IMR-90 (cell line): ENCODE data around the gene ADCYAP1R1.

Experiments
- CEBPB ChIP-seq: IDR thresholded peaks from 2 replicates; pipeline ENCODE4 v1.6.1; 2012; ENCODE audit warnings: low read depth, low read length, improper control_type of control experiment
- CHD1 ChIP-seq: IDR thresholded peaks from 2 replicates; pipeline ENCODE4 v1.6.1; 2012; ENCODE audit warnings: low read depth, low read length, improper control_type of control experiment
- MAZ ChIP-seq: IDR thresholded peaks from 2 replicates; pipeline ENCODE4 v1.6.1; 2012; ENCODE audit warnings: low read depth, mild to moderate bottlenecking, low read length, improper control_type of control experiment, moderate library complexity, borderline replicate concordance
- NFE2L2 ChIP-seq: fragments of 150-350 bp; IDR thresholded peaks from 2 replicates; pipeline ENCODE4 v1.6.1; 2016; ENCODE audit warnings: low read depth, mild to moderate bottlenecking, low read length
- POLR2A ChIP-seq: IDR thresholded peaks from 2 replicates; pipeline ENCODE4 v1.6.1; 2012; ENCODE audit warnings: mild to moderate bottlenecking, low read depth, low read length
- RAD21 ChIP-seq: IDR thresholded peaks from 2 replicates; pipeline ENCODE4 v1.6.1; 2012; ENCODE audit warnings: low read length, improper control_type of control experiment
- RCOR1 ChIP-seq: IDR thresholded peaks from 2 replicates; pipeline ENCODE4 v1.6.1; 2012; ENCODE audit warnings: mild to moderate bottlenecking, low read length, improper control_type of control experiment; ENCODE audit not compliant: insufficient replicate concordance
- RFX5 ChIP-seq: IDR thresholded peaks from 2 replicates; pipeline ENCODE4 v1.8.0; 2012; ENCODE audit warnings: low read depth, mild to moderate bottlenecking, low read length, moderate library complexity
- SMC3 ChIP-seq: fragments of 150-350 bp; IDR thresholded peaks from 2 replicates; pipeline ENCODE4 v1.6.1; 2016; ENCODE audit warnings: low read depth, mild to moderate bottlenecking, antibody characterized with exemption, low read length, moderate library complexity
- TF ChIP-seq, protein P1 (sequence below): conservative IDR thresholded peaks from 2 replicates; pipeline ENCODE4 v1.5.1; 2012; ENCODE audit warnings: mild to moderate bottlenecking, low read depth, low read length, improper control_type of control experiment
- TF ChIP-seq, protein P2 (sequence below): fragments of 150-350 bp; IDR thresholded peaks from 2 replicates; pipeline ENCODE4 v1.6.1; 2017; ENCODE audit warnings: mild to moderate bottlenecking, antibody characterized with exemption, low read length, low read depth
- TF ChIP-seq, protein P3 (sequence below): fragments of 150-350 bp; IDR thresholded peaks from 2 replicates; pipeline ENCODE4 v1.6.1; 2016; ENCODE audit warnings: low read depth, mild to moderate bottlenecking, low read length, moderate library complexity, borderline replicate concordance

DNA sequence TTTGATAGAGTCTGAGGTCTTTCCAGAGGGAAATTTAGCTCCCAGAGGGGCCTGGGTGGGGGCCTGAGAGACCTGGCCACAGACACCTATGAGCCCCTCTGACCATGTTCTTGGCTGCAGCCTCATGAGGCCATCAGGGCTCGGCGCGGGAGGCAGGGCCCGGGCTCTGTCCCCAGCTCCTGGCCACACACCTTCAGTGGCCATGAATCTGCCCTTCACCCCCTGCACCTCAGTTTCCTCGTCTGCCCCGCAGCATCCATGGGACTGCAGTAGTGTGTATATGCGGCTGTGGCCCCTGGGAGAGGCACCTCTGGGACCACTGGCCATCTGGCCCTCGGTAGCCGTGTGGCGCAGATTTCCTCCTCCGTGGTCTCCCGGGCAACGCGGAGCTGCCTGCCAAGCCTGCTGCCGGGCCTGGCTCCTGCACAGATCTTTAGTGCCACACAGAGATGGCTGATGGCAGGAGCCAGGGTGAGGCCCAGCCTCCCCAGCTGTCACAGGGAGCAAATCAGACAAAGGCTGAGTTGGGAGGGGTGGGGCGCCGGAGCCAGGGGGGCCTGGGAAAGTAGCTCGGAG is 23.6 kb upstream of the ADCYAP1R1 start:
- TF ChIP-seq, protein P1, sequence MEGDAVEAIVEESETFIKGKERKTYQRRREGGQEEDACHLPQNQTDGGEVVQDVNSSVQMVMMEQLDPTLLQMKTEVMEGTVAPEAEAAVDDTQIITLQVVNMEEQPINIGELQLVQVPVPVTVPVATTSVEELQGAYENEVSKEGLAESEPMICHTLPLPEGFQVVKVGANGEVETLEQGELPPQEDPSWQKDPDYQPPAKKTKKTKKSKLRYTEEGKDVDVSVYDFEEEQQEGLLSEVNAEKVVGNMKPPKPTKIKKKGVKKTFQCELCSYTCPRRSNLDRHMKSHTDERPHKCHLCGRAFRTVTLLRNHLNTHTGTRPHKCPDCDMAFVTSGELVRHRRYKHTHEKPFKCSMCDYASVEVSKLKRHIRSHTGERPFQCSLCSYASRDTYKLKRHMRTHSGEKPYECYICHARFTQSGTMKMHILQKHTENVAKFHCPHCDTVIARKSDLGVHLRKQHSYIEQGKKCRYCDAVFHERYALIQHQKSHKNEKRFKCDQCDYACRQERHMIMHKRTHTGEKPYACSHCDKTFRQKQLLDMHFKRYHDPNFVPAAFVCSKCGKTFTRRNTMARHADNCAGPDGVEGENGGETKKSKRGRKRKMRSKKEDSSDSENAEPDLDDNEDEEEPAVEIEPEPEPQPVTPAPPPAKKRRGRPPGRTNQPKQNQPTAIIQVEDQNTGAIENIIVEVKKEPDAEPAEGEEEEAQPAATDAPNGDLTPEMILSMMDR = no peak
- TF ChIP-seq POLR2A (no peak), NFE2L2 (no peak), RFX5 (no peak), RAD21 (no peak), CEBPB (no peak), RCOR1 (no peak), SMC3 (no peak), CHD1 (no peak), MAZ (no peak)
- TF ChIP-seq, protein P2, sequence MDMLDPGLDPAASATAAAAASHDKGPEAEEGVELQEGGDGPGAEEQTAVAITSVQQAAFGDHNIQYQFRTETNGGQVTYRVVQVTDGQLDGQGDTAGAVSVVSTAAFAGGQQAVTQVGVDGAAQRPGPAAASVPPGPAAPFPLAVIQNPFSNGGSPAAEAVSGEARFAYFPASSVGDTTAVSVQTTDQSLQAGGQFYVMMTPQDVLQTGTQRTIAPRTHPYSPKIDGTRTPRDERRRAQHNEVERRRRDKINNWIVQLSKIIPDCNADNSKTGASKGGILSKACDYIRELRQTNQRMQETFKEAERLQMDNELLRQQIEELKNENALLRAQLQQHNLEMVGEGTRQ = no peak
- TF ChIP-seq, protein P3, sequence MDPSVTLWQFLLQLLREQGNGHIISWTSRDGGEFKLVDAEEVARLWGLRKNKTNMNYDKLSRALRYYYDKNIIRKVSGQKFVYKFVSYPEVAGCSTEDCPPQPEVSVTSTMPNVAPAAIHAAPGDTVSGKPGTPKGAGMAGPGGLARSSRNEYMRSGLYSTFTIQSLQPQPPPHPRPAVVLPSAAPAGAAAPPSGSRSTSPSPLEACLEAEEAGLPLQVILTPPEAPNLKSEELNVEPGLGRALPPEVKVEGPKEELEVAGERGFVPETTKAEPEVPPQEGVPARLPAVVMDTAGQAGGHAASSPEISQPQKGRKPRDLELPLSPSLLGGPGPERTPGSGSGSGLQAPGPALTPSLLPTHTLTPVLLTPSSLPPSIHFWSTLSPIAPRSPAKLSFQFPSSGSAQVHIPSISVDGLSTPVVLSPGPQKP = no peak
